GM19463 (cell line): ENCODE measurements around the gene CNN1.
"Not testable (repeated sequence)": the region's sequence is repeated elsewhere in the genome, so short reads cannot be mapped to it uniquely, and the experiment has no call there.

ENCODE experiments used
- ATAC-seq: cut with Tn5 transposase; IDR thresholded peaks from one replicate; pipeline ENCODE4 v1.9.1; 2021; ENCODE audit warnings: mild to moderate bottlenecking, moderate library complexity; ENCODE audit not compliant: unreplicated experiment

Gene CNN1

GRCh38 chr19:11598746-11599145 is 60.1 kb downstream of the CNN1 start:
- ATAC-seq = no peak

GRCh38 chr19:11599704-11600103 is 61.1 kb downstream of the CNN1 start:
- not testable (repeated sequence) for ATAC-seq
